ENCODE measurements around the gene ATRIP.

DNA sequence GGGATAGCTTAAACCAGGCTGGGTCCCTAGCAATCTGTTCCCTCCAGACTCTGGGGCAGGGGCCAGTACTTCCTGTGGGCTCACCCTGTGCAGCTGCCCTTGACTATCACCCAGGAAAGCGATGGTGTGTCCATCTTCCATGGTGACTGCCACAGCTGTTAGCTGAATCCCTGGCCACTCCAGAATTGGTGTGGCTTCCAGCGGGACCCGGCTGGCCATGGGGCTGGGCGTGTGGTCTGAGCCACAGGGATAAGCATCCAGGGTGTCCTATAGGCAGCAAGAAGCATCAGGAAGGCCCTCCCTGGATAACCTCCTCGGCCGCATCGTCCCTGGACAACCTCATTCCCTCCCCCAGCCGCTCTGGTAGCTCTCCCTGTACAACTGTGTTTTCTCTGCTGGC lies 23.9 kb upstream of the ATRIP start:
- TF ChIP-seq, protein P1, sequence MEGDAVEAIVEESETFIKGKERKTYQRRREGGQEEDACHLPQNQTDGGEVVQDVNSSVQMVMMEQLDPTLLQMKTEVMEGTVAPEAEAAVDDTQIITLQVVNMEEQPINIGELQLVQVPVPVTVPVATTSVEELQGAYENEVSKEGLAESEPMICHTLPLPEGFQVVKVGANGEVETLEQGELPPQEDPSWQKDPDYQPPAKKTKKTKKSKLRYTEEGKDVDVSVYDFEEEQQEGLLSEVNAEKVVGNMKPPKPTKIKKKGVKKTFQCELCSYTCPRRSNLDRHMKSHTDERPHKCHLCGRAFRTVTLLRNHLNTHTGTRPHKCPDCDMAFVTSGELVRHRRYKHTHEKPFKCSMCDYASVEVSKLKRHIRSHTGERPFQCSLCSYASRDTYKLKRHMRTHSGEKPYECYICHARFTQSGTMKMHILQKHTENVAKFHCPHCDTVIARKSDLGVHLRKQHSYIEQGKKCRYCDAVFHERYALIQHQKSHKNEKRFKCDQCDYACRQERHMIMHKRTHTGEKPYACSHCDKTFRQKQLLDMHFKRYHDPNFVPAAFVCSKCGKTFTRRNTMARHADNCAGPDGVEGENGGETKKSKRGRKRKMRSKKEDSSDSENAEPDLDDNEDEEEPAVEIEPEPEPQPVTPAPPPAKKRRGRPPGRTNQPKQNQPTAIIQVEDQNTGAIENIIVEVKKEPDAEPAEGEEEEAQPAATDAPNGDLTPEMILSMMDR (IDR thresholded peaks at IDR 0.05) = no peak
- TF ChIP-seq, protein P2, sequence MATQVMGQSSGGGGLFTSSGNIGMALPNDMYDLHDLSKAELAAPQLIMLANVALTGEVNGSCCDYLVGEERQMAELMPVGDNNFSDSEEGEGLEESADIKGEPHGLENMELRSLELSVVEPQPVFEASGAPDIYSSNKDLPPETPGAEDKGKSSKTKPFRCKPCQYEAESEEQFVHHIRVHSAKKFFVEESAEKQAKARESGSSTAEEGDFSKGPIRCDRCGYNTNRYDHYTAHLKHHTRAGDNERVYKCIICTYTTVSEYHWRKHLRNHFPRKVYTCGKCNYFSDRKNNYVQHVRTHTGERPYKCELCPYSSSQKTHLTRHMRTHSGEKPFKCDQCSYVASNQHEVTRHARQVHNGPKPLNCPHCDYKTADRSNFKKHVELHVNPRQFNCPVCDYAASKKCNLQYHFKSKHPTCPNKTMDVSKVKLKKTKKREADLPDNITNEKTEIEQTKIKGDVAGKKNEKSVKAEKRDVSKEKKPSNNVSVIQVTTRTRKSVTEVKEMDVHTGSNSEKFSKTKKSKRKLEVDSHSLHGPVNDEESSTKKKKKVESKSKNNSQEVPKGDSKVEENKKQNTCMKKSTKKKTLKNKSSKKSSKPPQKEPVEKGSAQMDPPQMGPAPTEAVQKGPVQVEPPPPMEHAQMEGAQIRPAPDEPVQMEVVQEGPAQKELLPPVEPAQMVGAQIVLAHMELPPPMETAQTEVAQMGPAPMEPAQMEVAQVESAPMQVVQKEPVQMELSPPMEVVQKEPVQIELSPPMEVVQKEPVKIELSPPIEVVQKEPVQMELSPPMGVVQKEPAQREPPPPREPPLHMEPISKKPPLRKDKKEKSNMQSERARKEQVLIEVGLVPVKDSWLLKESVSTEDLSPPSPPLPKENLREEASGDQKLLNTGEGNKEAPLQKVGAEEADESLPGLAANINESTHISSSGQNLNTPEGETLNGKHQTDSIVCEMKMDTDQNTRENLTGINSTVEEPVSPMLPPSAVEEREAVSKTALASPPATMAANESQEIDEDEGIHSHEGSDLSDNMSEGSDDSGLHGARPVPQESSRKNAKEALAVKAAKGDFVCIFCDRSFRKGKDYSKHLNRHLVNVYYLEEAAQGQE (IDR thresholded peaks at IDR 0.05; ENCODE audit: insufficient read depth in 1 of 2, low read depth in 2 of 2, low read length in 1 of 2) = no peak
- TF ChIP-seq SIN3A (IDR thresholded peaks at IDR 0.05; ENCODE audit: borderline replicate concordance, insufficient read depth, low read depth, low read length) = no peak

Measured in Panc1 (cell line).